Astrocyte (in vitro differentiated cells and primary cell): Measurements from ENCODE around the gene ZFPM1. TPM values are rescaled to one million over a fixed set of nuclear protein-coding genes. Genes with fewer than 3 reads are reported as not detected.

Experiments
- DNase-seq: peaks from one replicate; pipeline ENCODE4 v3.0.0-alpha.2; 2010; ENCODE audit warnings: low read depth
- FAIRE-seq: peaks from 2 replicates; lab custom pipeline; 2011; peaks lifted over from hg19 to GRCh38; lab: Jason Lieb, UNC
- H2AFZ ChIP-seq: 2 replicates; pipeline ENCODE4 v1.6.0; 2012; ENCODE audit warnings: low read depth, low read length, inconsistent platforms
- H3K27ac ChIP-seq: 2 replicates; pipeline ENCODE4 v1.5.1; 2011; ENCODE audit warnings: low read depth, low read length, inconsistent platforms
- H3K27me3 ChIP-seq: 2 replicates; pipeline ENCODE4 v1.6.0; 2011; ENCODE audit warnings: low read length, inconsistent platforms; ENCODE audit not compliant: insufficient read depth
- H3K36me3 ChIP-seq: 2 replicates; pipeline ENCODE4 v1.5.1; 2011; ENCODE audit warnings: low read length, inconsistent platforms; ENCODE audit not compliant: insufficient read depth
- H3K4me1 ChIP-seq: 2 replicates; pipeline ENCODE4 v1.5.1; 2011; ENCODE audit warnings: low read length, inconsistent platforms; ENCODE audit not compliant: insufficient read depth
- H3K4me2 ChIP-seq: 2 replicates; pipeline ENCODE4 v1.6.0; 2012; ENCODE audit warnings: low read length, inconsistent platforms
- H3K4me3 ChIP-seq: 2 replicates; pipeline ENCODE4 v1.5.1; 2011; ENCODE audit warnings: low read depth, mild to moderate bottlenecking, low read length, inconsistent platforms; ENCODE audit not compliant: insufficient read depth
- H3K79me2 ChIP-seq: 2 replicates; pipeline ENCODE4 v1.6.0; 2012; ENCODE audit warnings: mild to moderate bottlenecking, low read length, inconsistent platforms; ENCODE audit not compliant: insufficient read depth
- H3K9ac ChIP-seq: 2 replicates; pipeline ENCODE4 v1.6.0; 2012; ENCODE audit warnings: mild to moderate bottlenecking, low read length, inconsistent platforms
- H3K9me3 ChIP-seq: 2 replicates; pipeline ENCODE4 v1.5.1; 2012; ENCODE audit warnings: low read depth, mild to moderate bottlenecking, low read length, inconsistent platforms; ENCODE audit not compliant: insufficient read depth
- H4K20me1 ChIP-seq: 2 replicates; pipeline ENCODE4 v1.6.0; 2012; ENCODE audit warnings: low read length, inconsistent platforms; ENCODE audit not compliant: insufficient read depth
- H3K27ac Mint-ChIP-seq: one replicate; pipeline ENCODE4 v1.8.0; 2021; ENCODE audit warnings: mild to moderate bottlenecking, mixed read lengths; ENCODE audit not compliant: unreplicated experiment
- H3K27me3 Mint-ChIP-seq: one replicate; pipeline ENCODE4 v1.8.0; 2021; ENCODE audit warnings: low read depth, mixed read lengths; ENCODE audit not compliant: unreplicated experiment
- H3K36me3 Mint-ChIP-seq: one replicate; pipeline ENCODE4 v1.8.0; 2021; ENCODE audit warnings: low read depth, mixed read lengths; ENCODE audit not compliant: unreplicated experiment
- H3K4me1 Mint-ChIP-seq: one replicate; pipeline ENCODE4 v1.8.0; 2021; ENCODE audit warnings: low read depth, mixed read lengths; ENCODE audit not compliant: unreplicated experiment
- H3K4me3 Mint-ChIP-seq: one replicate; pipeline ENCODE4 v1.8.0; 2021; ENCODE audit warnings: mild to moderate bottlenecking, moderate library complexity, mixed read lengths; ENCODE audit not compliant: unreplicated experiment
- H3K9me3 Mint-ChIP-seq: one replicate; pipeline ENCODE4 v1.8.0; 2021; ENCODE audit warnings: mild to moderate bottlenecking, mixed read lengths; ENCODE audit not compliant: unreplicated experiment
- EZH2 ChIP-seq: IDR thresholded peaks from 2 replicates; pipeline ENCODE4 v1.6.1; 2012; ENCODE audit warnings: mild to moderate bottlenecking, low read length, inconsistent platforms; ENCODE audit not compliant: insufficient read depth
- total RNA-seq: library from RNA; stranded (reverse); gene quantifications from 2 replicates; pipeline ENCODE4 v1.2.1, GENCODE V29; 2021
- TF ChIP-seq, protein P1 (sequence below): IDR thresholded peaks from 2 replicates; pipeline ENCODE4 v1.5.1; 2011; ENCODE audit warnings: low read depth, mild to moderate bottlenecking, inconsistent platforms, low read length, moderate library complexity; ENCODE audit not compliant: insufficient read depth

Gene ZFPM1
- total RNA-seq, 1 donor from 2014 or later: 8.6 TPM

DNA sequence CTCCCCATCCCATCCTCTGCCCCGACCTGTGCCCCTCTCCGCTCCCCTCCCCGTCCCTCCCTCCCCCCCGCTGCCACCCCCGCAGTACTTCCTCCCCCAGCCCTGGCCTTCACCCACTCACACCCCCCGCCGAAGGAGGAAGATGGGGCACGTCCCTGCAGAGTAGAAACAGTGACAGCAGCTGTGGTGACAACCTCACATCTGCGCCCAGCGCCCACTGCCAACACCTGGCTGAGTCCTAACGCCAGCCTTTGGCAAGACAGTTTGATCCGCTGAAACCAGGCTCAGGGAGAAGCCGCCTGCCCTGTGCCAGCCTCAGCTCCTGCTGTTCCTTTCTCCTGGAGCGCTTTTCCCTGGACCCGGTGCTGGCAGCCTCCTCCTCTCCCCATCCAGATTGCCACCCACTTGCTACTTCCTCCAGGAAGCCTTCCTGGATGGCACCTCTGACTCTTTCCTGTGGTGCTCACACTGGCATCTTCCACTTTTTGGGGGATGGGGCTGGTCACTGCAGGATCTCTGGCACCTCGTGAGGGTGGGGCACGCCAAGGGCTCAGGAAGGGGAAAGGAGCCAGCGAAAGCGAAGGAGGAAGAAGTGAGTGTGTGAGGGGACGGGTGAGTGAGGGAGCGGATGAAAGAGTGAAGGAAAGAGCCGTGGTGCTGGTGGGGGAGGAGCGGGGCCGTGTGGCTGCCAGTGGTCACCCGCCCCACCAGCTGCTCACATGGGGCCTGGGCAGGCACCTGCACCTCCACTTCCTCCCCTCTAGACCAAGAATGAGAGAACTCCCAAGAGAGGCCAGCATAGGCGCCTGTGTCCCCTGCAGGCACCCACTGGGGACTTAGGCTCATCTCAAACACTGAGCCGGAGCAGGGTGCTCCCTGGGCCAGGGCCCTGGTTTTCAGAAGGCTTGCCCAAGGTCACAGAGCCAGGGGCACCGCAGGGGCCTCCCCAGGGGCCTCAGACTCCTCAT lies 27.0 kb downstream of the ZFPM1 start:
- Histone ChIP-seq H3K4me3 (no peak overlapping the region), H4K20me1 (peaks cover 92% of the 10 kb centered on the region), H3K4me2 (no peak overlapping the region), H3K9me3 (no peaks in the 10 kb centered on the region), H3K36me3 (no peaks in the 10 kb centered on the region), H3K79me2 (no peaks in the 10 kb centered on the region), H2AFZ (no peak overlapping the region), H3K4me1 (no peaks in the 10 kb centered on the region), H3K27ac (no peak overlapping the region), H3K27me3 (no peaks in the 10 kb centered on the region), H3K9ac (no peak overlapping the region)
- Mint-ChIP-seq H3K4me1 (no peaks in the 10 kb centered on the region), H3K27me3 (peaks cover 9% of the 10 kb centered on the region), H3K36me3 (peaks cover 2% of the 10 kb centered on the region), H3K4me3 (no peak overlapping the region), H3K9me3 (peaks cover 3% of the 10 kb centered on the region), H3K27ac (no peak overlapping the region)
- FAIRE-seq (no peak), DNase-seq (no peak)
- no peak for TF ChIP-seq EZH2
- TF ChIP-seq, protein P1, sequence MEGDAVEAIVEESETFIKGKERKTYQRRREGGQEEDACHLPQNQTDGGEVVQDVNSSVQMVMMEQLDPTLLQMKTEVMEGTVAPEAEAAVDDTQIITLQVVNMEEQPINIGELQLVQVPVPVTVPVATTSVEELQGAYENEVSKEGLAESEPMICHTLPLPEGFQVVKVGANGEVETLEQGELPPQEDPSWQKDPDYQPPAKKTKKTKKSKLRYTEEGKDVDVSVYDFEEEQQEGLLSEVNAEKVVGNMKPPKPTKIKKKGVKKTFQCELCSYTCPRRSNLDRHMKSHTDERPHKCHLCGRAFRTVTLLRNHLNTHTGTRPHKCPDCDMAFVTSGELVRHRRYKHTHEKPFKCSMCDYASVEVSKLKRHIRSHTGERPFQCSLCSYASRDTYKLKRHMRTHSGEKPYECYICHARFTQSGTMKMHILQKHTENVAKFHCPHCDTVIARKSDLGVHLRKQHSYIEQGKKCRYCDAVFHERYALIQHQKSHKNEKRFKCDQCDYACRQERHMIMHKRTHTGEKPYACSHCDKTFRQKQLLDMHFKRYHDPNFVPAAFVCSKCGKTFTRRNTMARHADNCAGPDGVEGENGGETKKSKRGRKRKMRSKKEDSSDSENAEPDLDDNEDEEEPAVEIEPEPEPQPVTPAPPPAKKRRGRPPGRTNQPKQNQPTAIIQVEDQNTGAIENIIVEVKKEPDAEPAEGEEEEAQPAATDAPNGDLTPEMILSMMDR: no peak

DNA sequence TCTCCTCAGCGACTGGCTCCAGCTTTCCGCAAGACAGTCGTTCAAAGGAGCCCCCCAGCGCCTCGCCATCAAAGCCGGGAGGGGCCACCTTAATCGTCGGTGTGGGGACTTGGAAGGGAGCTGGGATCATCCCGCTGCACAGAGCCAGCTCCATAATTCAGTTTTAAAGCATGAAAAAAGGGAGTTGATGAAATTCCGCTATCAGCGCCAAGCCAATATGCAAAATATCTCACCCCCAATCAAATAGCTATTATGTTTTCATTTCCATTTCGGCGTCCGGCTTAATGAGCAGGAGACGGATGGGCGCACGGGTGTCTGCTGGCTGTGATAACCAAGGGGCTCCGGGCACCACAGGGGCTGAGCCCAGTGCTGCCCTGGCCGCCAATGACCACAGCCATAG lies 27.7 kb downstream of the ZFPM1 start:
- Mint-ChIP-seq H3K27ac (no peak overlapping the region), H3K4me1 (no peaks in the 10 kb centered on the region), H3K36me3 (peaks cover 2% of the 10 kb centered on the region), H3K4me3 (no peak overlapping the region), H3K9me3 (peaks cover 3% of the 10 kb centered on the region), H3K27me3 (peaks cover 9% of the 10 kb centered on the region)
- Histone ChIP-seq H2AFZ (no peak overlapping the region), H4K20me1 (peaks cover 91% of the 10 kb centered on the region), H3K9ac (no peak overlapping the region), H3K27me3 (no peaks in the 10 kb centered on the region), H3K27ac (no peak overlapping the region), H3K9me3 (no peaks in the 10 kb centered on the region), H3K36me3 (no peaks in the 10 kb centered on the region), H3K4me2 (no peak overlapping the region), H3K4me3 (no peak overlapping the region), H3K4me1 (no peaks in the 10 kb centered on the region), H3K79me2 (no peaks in the 10 kb centered on the region)
- TF ChIP-seq, protein P1: no peak
- TF ChIP-seq EZH2: no peak
- FAIRE-seq (no peak), DNase-seq (no peak)

DNA sequence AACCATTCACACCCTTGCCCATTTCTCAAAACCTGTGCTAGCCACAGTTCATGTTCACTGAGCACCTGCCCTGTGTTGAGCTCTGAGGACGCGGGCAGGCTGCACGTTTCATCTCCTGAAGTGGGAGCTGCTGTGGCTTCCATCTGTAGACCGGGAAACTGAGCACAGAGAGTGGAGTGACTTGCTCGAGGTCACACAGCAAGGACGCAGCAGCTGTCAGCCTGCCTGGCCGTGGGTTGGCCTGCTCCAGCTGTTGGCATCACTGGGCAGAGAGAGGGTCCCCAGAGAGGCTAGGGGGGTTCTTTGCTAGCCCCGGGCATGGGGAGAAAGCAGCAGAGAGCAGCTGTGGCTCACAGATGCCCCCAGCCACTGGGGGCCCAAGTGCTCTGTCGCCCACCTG lies 28.8 kb downstream of the ZFPM1 start:
- DNase-seq (no peak), FAIRE-seq (no peak)
- H2AFZ ChIP-seq: no peak overlapping the region
- TF ChIP-seq, protein P1: no peak
- no peak for TF ChIP-seq EZH2
- H3K9me3 ChIP-seq: no peaks in the 10 kb centered on the region
- H3K4me3 ChIP-seq: no peak overlapping the region
- Mint-ChIP-seq H3K9me3 (peaks cover 3% of the 10 kb centered on the region), H3K27me3 (peaks cover 5% of the 10 kb centered on the region), H3K36me3 (peaks cover 2% of the 10 kb centered on the region), H3K27ac (no peak overlapping the region), H3K4me3 (no peak overlapping the region), H3K4me1 (no peaks in the 10 kb centered on the region)
- no peaks in the 10 kb centered on the region for H3K36me3 ChIP-seq
- H3K27me3 ChIP-seq: no peaks in the 10 kb centered on the region
- H3K9ac ChIP-seq: no peak overlapping the region
- no peak overlapping the region for H3K27ac ChIP-seq
- no peaks in the 10 kb centered on the region for H3K4me1 ChIP-seq
- H3K79me2 ChIP-seq: no peaks in the 10 kb centered on the region
- no peak overlapping the region for H3K4me2 ChIP-seq
- H4K20me1 ChIP-seq: peaks cover 90% of the 10 kb centered on the region
